CD4-positive, alpha-beta T cell treated with Interferon gamma for 1 hour (primary cell): Measurements from ENCODE around the gene MSH4.

Experiments used
- DNase-seq: peaks from one replicate; pipeline ENCODE4 v3.0.0-alpha.2; 2020

The MSH4 gene

DNA sequence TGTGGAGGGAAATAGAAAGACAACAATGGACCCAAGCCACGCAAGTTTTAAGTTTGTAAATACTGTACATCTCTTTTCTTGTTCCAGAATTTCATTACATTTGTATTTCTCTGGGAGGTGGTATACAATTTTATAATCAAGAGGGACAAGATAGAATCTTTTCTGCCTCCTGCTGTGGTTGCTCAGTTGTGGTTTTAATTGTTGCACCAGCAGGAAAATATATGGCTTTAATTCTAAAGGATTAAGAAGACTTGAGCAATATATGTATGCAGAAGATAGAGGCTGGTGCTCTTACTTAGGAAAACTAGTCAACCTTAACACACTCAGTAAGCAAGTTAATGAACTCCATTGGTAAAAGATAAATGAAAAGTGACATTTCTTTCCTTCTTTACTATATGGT, 155.3 kb downstream of the MSH4 start:
- DNase-seq, result no peak

- DNase-seq, result no peak
Observed at GRCh38 chr1:75953461-75953860, 156.8 kb downstream of the MSH4 start.

GRCh38 chr1:75954586-75954985, 157.9 kb downstream of the MSH4 start:
- DNase-seq, result no peak
